Hepatocyte (in vitro differentiated cells): Measurements from ENCODE around the gene CCDC117. TPM values are rescaled to one million over a fixed set of nuclear protein-coding genes. Genes with fewer than 3 reads are reported as not detected.

Experiments used
- DNase-seq: peaks from one replicate; pipeline ENCODE4 v3.0.0-alpha.2; 2016; ENCODE audit warnings: low spot score
- H2AFZ ChIP-seq: fragments of 200-600 bp; sonication (generic); 2 replicates; pipeline ENCODE4 v1.6.0; 2016; ENCODE audit warnings: antibody characterized with exemption, mild to moderate bottlenecking
- H3K27ac ChIP-seq: fragments of 200-600 bp; sonication (generic); 2 replicates; pipeline ENCODE4 v1.5.1; 2016; ENCODE audit warnings: mild to moderate bottlenecking
- H3K27me3 ChIP-seq: fragments of 200-600 bp; sonication (generic); 2 replicates; pipeline ENCODE4 v1.6.1; 2016
- H3K36me3 ChIP-seq: fragments of 200-600 bp; sonication (generic); replicated peaks from 2 replicates; pipeline ENCODE4 v1.5.1; 2016; ENCODE audit warnings: low read depth; ENCODE audit not compliant: insufficient read depth
- H3K4me1 ChIP-seq: fragments of 200-600 bp; sonication (generic); 2 replicates; pipeline ENCODE4 v1.5.1; 2016; ENCODE audit warnings: mild to moderate bottlenecking, moderate library complexity; ENCODE audit not compliant: insufficient read depth
- H3K4me2 ChIP-seq: fragments of 200-600 bp; sonication (generic); 2 replicates; pipeline ENCODE4 v1.6.0; 2016
- H3K4me3 ChIP-seq: fragments of 200-600 bp; sonication (generic); 2 replicates; pipeline ENCODE4 v1.5.1; 2016; ENCODE audit warnings: mild to moderate bottlenecking
- H3K79me2 ChIP-seq: fragments of 200-600 bp; sonication (generic); 2 replicates; pipeline ENCODE4 v1.6.0; 2017; ENCODE audit warnings: mild to moderate bottlenecking
- H3K9me2 ChIP-seq: fragments of 200-600 bp; sonication (generic); replicated peaks from 2 replicates; pipeline ENCODE4 v1.6.0; 2017; ENCODE audit warnings: mild to moderate bottlenecking; ENCODE audit not compliant: insufficient read depth
- H3K9me3 ChIP-seq: fragments of 200-600 bp; sonication (generic); 2 replicates; pipeline ENCODE4 v1.5.1; 2016; ENCODE audit warnings: low read depth, mild to moderate bottlenecking
- H4K20me1 ChIP-seq: fragments of 200-600 bp; sonication (generic); 2 replicates; pipeline ENCODE4 v1.6.0; 2016; ENCODE audit warnings: mild to moderate bottlenecking; ENCODE audit not compliant: insufficient read depth, poor library complexity, severe bottlenecking
- EZH2 ChIP-seq: fragments of 200-600 bp; sonication (generic); IDR thresholded peaks from 2 replicates; pipeline ENCODE4 v1.6.1; 2016; ENCODE audit warnings: antibody characterized with exemption, mild to moderate bottlenecking, borderline replicate concordance
- EZH2phosphoT487 ChIP-seq: fragments of 200-600 bp; sonication (generic); IDR thresholded peaks from one replicate; pipeline ENCODE4 v1.6.1; 2018; ENCODE audit warnings: antibody characterized with exemption, mild to moderate bottlenecking, low read depth, moderate library complexity; ENCODE audit not compliant: unreplicated experiment, severe bottlenecking
- WGBS: methylation state at CpG from one replicate; pipeline ENCODE4 v1.1.6; 2016; ENCODE audit warnings: low lambda C conversion rate; ENCODE audit errors: missing lambda C conversion rate; 5-methylcytosine and 5-hydroxymethylcytosine counted together
- polyA plus RNA-seq: library from polyadenylated mRNA; unstranded; fragments of >200 nt; fragmentation: Nextera tagmentation; extraction: Ambion mirVana; gene quantifications from 2 replicates; pipeline ENCODE4 v1.2.1, GENCODE V29; 2016
- total RNA-seq: library from RNA; depleted of rRNA; stranded (reverse); fragments of >200 nt; gene quantifications from 2 replicates; pipeline ENCODE4 v1.2.3, GENCODE V29; 2014
- TF ChIP-seq, protein P1 (sequence below): fragments of 200-600 bp; sonication (generic); IDR thresholded peaks from 2 replicates; pipeline ENCODE4 v1.5.1; 2016; ENCODE audit warnings: antibody characterized with exemption, mild to moderate bottlenecking; ENCODE audit not compliant: poor library complexity

The CCDC117 gene
- total and polyA plus RNA-seq, 2 experiments from 2014 or later: 16.5 to 41.7 TPM

DNA sequence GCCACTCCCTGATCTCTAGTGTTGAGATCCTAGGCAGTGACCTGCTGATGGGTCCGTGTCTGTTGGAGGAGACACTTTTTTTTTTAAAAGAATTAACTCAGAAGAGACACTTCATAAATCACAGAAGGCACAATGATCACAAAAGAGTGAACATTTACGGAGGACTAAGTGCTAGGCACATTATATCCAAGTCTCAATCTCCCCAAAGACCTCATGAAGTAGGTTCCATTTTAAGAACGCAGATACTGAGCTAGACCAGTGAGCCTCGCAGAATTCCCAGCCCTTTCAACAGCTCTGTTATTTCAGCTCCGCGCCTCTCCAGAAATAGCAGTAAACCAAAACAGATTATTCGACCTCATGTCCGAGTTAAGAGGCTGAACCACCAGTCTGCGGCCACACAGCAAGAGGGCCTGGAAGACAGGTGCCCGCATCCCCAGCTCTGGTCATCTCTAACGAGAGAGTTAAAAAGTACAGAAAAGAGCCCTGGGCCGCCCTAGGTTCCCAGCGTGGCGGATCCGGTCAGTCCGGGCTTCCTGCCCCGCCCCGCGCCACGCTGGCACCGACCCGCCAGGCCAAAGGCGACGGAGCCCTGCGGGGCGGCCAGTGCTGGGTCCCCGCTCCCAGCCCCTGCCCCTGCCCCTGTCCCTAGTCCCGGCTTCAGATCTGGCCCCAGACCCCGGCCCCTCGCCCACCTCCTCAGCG, 27.3 kb downstream of the CCDC117 start:
- peak; percentile 77 for DNase-seq
- TF ChIP-seq EZH2: no peak
- TF ChIP-seq, protein P1, sequence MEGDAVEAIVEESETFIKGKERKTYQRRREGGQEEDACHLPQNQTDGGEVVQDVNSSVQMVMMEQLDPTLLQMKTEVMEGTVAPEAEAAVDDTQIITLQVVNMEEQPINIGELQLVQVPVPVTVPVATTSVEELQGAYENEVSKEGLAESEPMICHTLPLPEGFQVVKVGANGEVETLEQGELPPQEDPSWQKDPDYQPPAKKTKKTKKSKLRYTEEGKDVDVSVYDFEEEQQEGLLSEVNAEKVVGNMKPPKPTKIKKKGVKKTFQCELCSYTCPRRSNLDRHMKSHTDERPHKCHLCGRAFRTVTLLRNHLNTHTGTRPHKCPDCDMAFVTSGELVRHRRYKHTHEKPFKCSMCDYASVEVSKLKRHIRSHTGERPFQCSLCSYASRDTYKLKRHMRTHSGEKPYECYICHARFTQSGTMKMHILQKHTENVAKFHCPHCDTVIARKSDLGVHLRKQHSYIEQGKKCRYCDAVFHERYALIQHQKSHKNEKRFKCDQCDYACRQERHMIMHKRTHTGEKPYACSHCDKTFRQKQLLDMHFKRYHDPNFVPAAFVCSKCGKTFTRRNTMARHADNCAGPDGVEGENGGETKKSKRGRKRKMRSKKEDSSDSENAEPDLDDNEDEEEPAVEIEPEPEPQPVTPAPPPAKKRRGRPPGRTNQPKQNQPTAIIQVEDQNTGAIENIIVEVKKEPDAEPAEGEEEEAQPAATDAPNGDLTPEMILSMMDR: no peak
- TF ChIP-seq EZH2phosphoT487: no peak
- peak overlapping the region; percentile 100 for H3K27ac ChIP-seq
- peaks cover 25% of the 10 kb centered on the region for H3K4me1 ChIP-seq
- H3K9me3 ChIP-seq: no peaks in the 10 kb centered on the region
- 2% methylated on average over 16 of the region's 31 CpGs for WGBS
- peak overlapping the region; percentile 80 for H3K4me3 ChIP-seq
- H4K20me1 ChIP-seq: peaks cover 40% of the 10 kb centered on the region
- H3K79me2 ChIP-seq: peaks cover 70% of the 10 kb centered on the region
- peak overlapping the region; percentile 28 for H2AFZ ChIP-seq
- no peaks in the 10 kb centered on the region for H3K27me3 ChIP-seq
- H3K4me2 ChIP-seq: peak overlapping the region; percentile 82
- H3K36me3 ChIP-seq: no peaks in the 10 kb centered on the region
- H3K9me2 ChIP-seq: no peaks in the 10 kb centered on the region

- Histone ChIP-seq H3K4me3 (peak within 1 kb of the TSS; percentile 80), H3K4me1 (peaks cover 25% of the 10 kb centered on the region), H3K36me3 (no peaks in the 10 kb centered on the region), H3K4me2 (peak within 1 kb of the TSS; percentile 82), H3K79me2 (peaks cover 63% of the 10 kb centered on the region), H3K27me3 (no peaks in the 10 kb centered on the region), H2AFZ (peak within 1 kb of the TSS; percentile 64), H3K9me2 (no peaks in the 10 kb centered on the region), H3K27ac (peak within 1 kb of the TSS; percentile 100), H4K20me1 (peaks cover 33% of the 10 kb centered on the region), H3K9me3 (no peaks in the 10 kb centered on the region)
- TF ChIP-seq EZH2phosphoT487: no peak
- TF ChIP-seq, protein P1: no peak
- TF ChIP-seq EZH2: no peak
- 1% methylated on average over 59 of the region's 78 CpGs for WGBS
- peak; percentile 98 for DNase-seq
Observed at GRCh38 chr22:28800308-28801041, 28.0 kb downstream of the CCDC117 start, which contains the start of gene XBP1. TSS of gene XBP1 (minus strand) at chr22:28800569.

DNA sequence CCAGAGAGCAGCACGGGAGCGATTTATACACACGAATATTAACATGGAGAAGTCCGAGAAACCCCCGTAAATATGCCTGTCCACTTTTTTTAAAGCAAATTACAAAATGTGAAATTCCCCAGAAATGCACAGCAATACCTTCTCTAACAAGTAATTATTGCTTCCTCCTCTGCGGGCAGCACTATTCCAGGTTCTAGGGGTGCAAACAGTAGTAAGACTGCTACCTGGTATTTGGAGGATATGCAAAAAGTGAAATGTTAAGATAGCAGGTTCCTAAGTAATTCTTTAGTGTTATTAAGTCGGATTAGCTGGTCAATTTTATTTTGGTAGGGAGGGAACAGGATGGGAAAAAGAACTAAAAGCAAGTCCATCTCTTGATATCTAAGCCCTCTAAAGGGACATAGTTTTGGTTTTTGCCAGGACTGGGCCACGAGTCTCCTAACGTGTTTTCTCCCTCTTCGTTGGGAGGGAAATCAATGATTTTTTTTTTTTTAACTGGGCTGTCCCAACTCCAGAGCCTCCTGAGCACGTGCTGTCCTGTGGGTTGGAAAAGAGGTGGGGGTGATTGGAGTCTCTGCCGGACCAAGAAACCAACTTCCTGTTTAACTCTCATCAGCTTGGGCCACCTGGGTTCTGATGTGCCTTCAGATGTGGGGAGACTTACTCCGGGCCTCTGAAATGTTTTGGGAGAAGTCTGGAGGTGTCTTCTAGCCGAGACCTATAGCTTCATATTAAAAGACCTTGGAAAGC, 29.5 kb downstream of the CCDC117 start:
- Histone ChIP-seq H3K79me2 (peaks cover 50% of the 10 kb centered on the region), H3K4me1 (peaks cover 16% of the 10 kb centered on the region), H3K27me3 (no peaks in the 10 kb centered on the region), H3K4me2 (peak overlapping the region; percentile 78), H3K27ac (peak overlapping the region; percentile 100), H3K4me3 (no peak overlapping the region), H3K36me3 (no peaks in the 10 kb centered on the region), H2AFZ (no peak overlapping the region), H3K9me2 (no peaks in the 10 kb centered on the region), H3K9me3 (no peaks in the 10 kb centered on the region), H4K20me1 (peaks cover 19% of the 10 kb centered on the region)
- TF ChIP-seq EZH2 (no peak), EZH2phosphoT487 (no peak)
- TF ChIP-seq, protein P1: no peak
- DNase-seq: no peak
- 75% methylated on average over 14 of the region's 14 CpGs for WGBS
